ENCODE results near the gene ABCC6.

GRCh38 chr16:16159662-16160061 lies 63.6 kb downstream of the ABCC6 start:
- TF ChIP-seq CTCF (IDR thresholded peaks at IDR 0.05) (no peak), POLR2A (IDR thresholded peaks at IDR 0.05) (no peak)

Measured in esophagus squamous epithelium (tissue), 4 donors.